Measurements from ENCODE around the gene DCAF12. TPM values are rescaled to one million over a fixed set of nuclear protein-coding genes. Genes with fewer than 3 reads are reported as not detected.

The DCAF12 gene
- total RNA-seq, 1 experiment from 2014 or later: 16.0 TPM

- H3K4me1 ChIP-seq (replicated peaks): peaks cover 24% of the 10 kb centered on the region
These were observed 88.9 kb downstream of the DCAF12 start for GRCh38 chr9:34037626-34038025.

GRCh38 chr9:34036625-34037024, 89.9 kb downstream of the DCAF12 start:
- Histone ChIP-seq H3K9me3 (replicated peaks) (no peaks in the 10 kb centered on the region), H3K27ac (peak overlapping the region; percentile 96), H3K4me3 (no peak overlapping the region), H3K27me3 (replicated peaks) (no peaks in the 10 kb centered on the region), H3K4me1 (replicated peaks) (peaks cover 24% of the 10 kb centered on the region), H3K36me3 (peaks cover 5% of the 10 kb centered on the region; the same call in 1 of the 2 replicates)
- DNase-seq (ENCODE audit: low read depth in 1 of 2, low spot score in 2 of 2): no peak

More at GRCh38 chr9:34037626-34038025, 88.9 kb downstream of the DCAF12 start:
- no peak overlapping the region for H3K4me3 ChIP-seq
- no peaks in the 10 kb centered on the region for H3K36me3 ChIP-seq
- H3K27ac ChIP-seq: no peak overlapping the region
- H3K9me3 ChIP-seq (replicated peaks): no peaks in the 10 kb centered on the region
- H3K27me3 ChIP-seq (replicated peaks): no peaks in the 10 kb centered on the region
- DNase-seq (ENCODE audit: low read depth in 1 of 2, low spot score in 2 of 2): no peak

Other genes with a start within 250 kb of the DCAF12 start
- 5.2 and 10.7 TPM in 2 replicates for gene UBAP2, start 77.8 kb downstream of the DCAF12 start, total RNA-seq (2014; rRNA removed; shearing (Covaris generic))
- gene UBAP1, start 52.3 kb upstream of the DCAF12 start, total RNA-seq (2014; rRNA removed; shearing (Covaris generic)): 6.4 and 15.3 TPM in 2 replicates
- gene KIF24, start 202.6 kb upstream of the DCAF12 start, total RNA-seq (2014; rRNA removed; shearing (Covaris generic)): 2.1 and 4.1 TPM in 2 replicates
- gene NUDT2, start 202.9 kb upstream of the DCAF12 start, total RNA-seq (2014; rRNA removed; shearing (Covaris generic)): 9.7 and 27.0 TPM in 2 replicates